Measurements from ENCODE around the gene FBXO5.
A peak's percentile ranks its signal among the peaks of the same experiment; 100 is the strongest.

FBXO5 gene

GRCh38 chr6:152957796-152958195 is 25.0 kb downstream of the FBXO5 start:
- Histone ChIP-seq H3K9me3 (peaks cover 5% of the 10 kb centered on the region), H3K27me3 (ENCODE audit: low read depth) (peaks cover 7% of the 10 kb centered on the region; the same call in 1 of the 2 replicates), H3K4me1 (no peaks in the 10 kb centered on the region), H3K4me3 (no peak overlapping the region), H3K36me3 (replicated peaks) (no peaks in the 10 kb centered on the region)
- DNase-seq (ENCODE audit: low spot score in 2 of 2): no peak
- in situ Hi-C loops (cut with MboI; ENCODE audit: low sequenced_read_pairs): loop anchor here (10.0 to 25.0 kb wide), 2 partner anchors 93 to 220 kb away; no protein-coding TSS in a partner anchor

GRCh38 chr6:152954443-152954842 is 28.4 kb downstream of the FBXO5 start:
- in situ Hi-C loops (cut with MboI; ENCODE audit: low sequenced_read_pairs): loop anchor here (10.0 to 25.0 kb wide), 2 partner anchors 90 to 217 kb away; no protein-coding TSS in a partner anchor
- H3K4me3 ChIP-seq: no peak overlapping the region
- no peak for DNase-seq (ENCODE audit: low spot score in 2 of 2)
- no peaks in the 10 kb centered on the region for H3K27me3 ChIP-seq (ENCODE audit: low read depth)
- peaks cover 5% of the 10 kb centered on the region for H3K9me3 ChIP-seq
- peaks cover 5% of the 10 kb centered on the region; the same call in 1 of the 2 replicates for H3K4me1 ChIP-seq
- H3K36me3 ChIP-seq (replicated peaks): no peaks in the 10 kb centered on the region

- peak in 1 of 2 experiments; percentile 40 for DNase-seq (ENCODE audit: low spot score in 2 of 2)
- H3K27me3 ChIP-seq (ENCODE audit: low read depth): no peaks in the 10 kb centered on the region
- in situ Hi-C loops (cut with MboI; ENCODE audit: low sequenced_read_pairs): loop anchor here (10.0 to 25.0 kb wide), 2 partner anchors 88 to 216 kb away; no protein-coding TSS in a partner anchor
These were observed 29.9 kb downstream of the FBXO5 start for GRCh38 chr6:152952866-152953509.

GRCh38 chr6:152952045-152952444 is 30.8 kb downstream of the FBXO5 start:
- in situ Hi-C loops (cut with MboI; ENCODE audit: low sequenced_read_pairs): loop anchor here (10.0 to 25.0 kb wide), 2 partner anchors 87 to 215 kb away; no protein-coding TSS in a partner anchor
- H3K36me3 ChIP-seq (replicated peaks): no peaks in the 10 kb centered on the region
- H3K9me3 ChIP-seq: peaks cover 5% of the 10 kb centered on the region
- no peak overlapping the region for H3K4me3 ChIP-seq
- peaks cover 2% of the 10 kb centered on the region; the same call in 1 of the 2 replicates for H3K27me3 ChIP-seq (ENCODE audit: low read depth)
- DNase-seq (ENCODE audit: low spot score in 2 of 2): no peak
- H3K4me1 ChIP-seq: peaks cover 5% of the 10 kb centered on the region; the same call in 1 of the 2 replicates

More at GRCh38 chr6:152952866-152953509, 29.9 kb downstream of the FBXO5 start:
- Histone ChIP-seq H3K9me3 (peaks cover 5% of the 10 kb centered on the region), H3K4me1 (peaks cover 5% of the 10 kb centered on the region; the same call in 1 of the 2 replicates), H3K4me3 (no peak overlapping the region), H3K36me3 (replicated peaks) (no peaks in the 10 kb centered on the region)

GRCh38 chr6:152950240-152950639 is 32.6 kb downstream of the FBXO5 start:
- no peak for DNase-seq (ENCODE audit: low spot score in 2 of 2)
- H3K4me1 ChIP-seq: peaks cover 5% of the 10 kb centered on the region; the same call in 1 of the 2 replicates
- H3K4me3 ChIP-seq: no peak overlapping the region
- in situ Hi-C loops (cut with MboI; ENCODE audit: low sequenced_read_pairs): loop anchor here (10.0 to 25.0 kb wide), 2 partner anchors 85 to 213 kb away; no protein-coding TSS in a partner anchor
- H3K9me3 ChIP-seq: no peaks in the 10 kb centered on the region
- H3K36me3 ChIP-seq (replicated peaks): no peaks in the 10 kb centered on the region
- peaks cover 2% of the 10 kb centered on the region for H3K27me3 ChIP-seq (ENCODE audit: low read depth)

- H3K4me3 ChIP-seq: no peak overlapping the region
- no peaks in the 10 kb centered on the region for H3K9me3 ChIP-seq
- H3K36me3 ChIP-seq (replicated peaks): no peaks in the 10 kb centered on the region
- peaks cover 5% of the 10 kb centered on the region; the same call in 1 of the 2 replicates for H3K4me1 ChIP-seq
- in situ Hi-C loops (cut with MboI; ENCODE audit: low sequenced_read_pairs): no loop called here
- DNase-seq (ENCODE audit: low spot score in 2 of 2): peak; percentile 30 to 62
- H3K27me3 ChIP-seq (ENCODE audit: low read depth): peaks cover 2% of the 10 kb centered on the region
These were observed 34.6 kb downstream of the FBXO5 start for GRCh38 chr6:152948150-152948768.

GRCh38 chr6:152946995-152947394 is 35.8 kb downstream of the FBXO5 start:
- Histone ChIP-seq H3K36me3 (replicated peaks) (no peaks in the 10 kb centered on the region), H3K9me3 (no peaks in the 10 kb centered on the region), H3K4me3 (no peak overlapping the region), H3K27me3 (ENCODE audit: low read depth) (peaks cover 8% of the 10 kb centered on the region), H3K4me1 (peaks cover 3% of the 10 kb centered on the region; the same call in 1 of the 2 replicates)
- no peak for DNase-seq (ENCODE audit: low spot score in 2 of 2)
- in situ Hi-C loops (cut with MboI; ENCODE audit: low sequenced_read_pairs): no loop called here

- no peaks in the 10 kb centered on the region for H3K4me1 ChIP-seq
- H3K4me3 ChIP-seq: no peak overlapping the region
- in situ Hi-C loops (cut with MboI; ENCODE audit: low sequenced_read_pairs): no loop called here
- H3K27me3 ChIP-seq (ENCODE audit: low read depth): peaks cover 12% of the 10 kb centered on the region
- H3K9me3 ChIP-seq: no peaks in the 10 kb centered on the region
- DNase-seq (ENCODE audit: low spot score in 2 of 2): no peak
- H3K36me3 ChIP-seq (replicated peaks): no peaks in the 10 kb centered on the region
These were observed 36.4 kb downstream of the FBXO5 start for GRCh38 chr6:152946484-152946883.

GRCh38 chr6:152943260-152943897 is 39.5 kb downstream of the FBXO5 start:
- no peak overlapping the region for H3K4me3 ChIP-seq
- H3K9me3 ChIP-seq: no peaks in the 10 kb centered on the region
- no peaks in the 10 kb centered on the region for H3K4me1 ChIP-seq
- peaks cover 15% of the 10 kb centered on the region for H3K27me3 ChIP-seq (ENCODE audit: low read depth)
- no peak for DNase-seq (ENCODE audit: low spot score in 2 of 2)
- no peaks in the 10 kb centered on the region for H3K36me3 ChIP-seq (replicated peaks)
- in situ Hi-C loops (cut with MboI; ENCODE audit: low sequenced_read_pairs): no loop called here

GRCh38 chr6:152942319-152942869 is 40.4 kb downstream of the FBXO5 start:
- Histone ChIP-seq H3K9me3 (no peaks in the 10 kb centered on the region), H3K4me3 (no peak overlapping the region), H3K27me3 (ENCODE audit: low read depth) (peaks cover 13% of the 10 kb centered on the region), H3K4me1 (no peaks in the 10 kb centered on the region), H3K36me3 (replicated peaks) (no peaks in the 10 kb centered on the region)
- no peak for DNase-seq (ENCODE audit: low spot score in 2 of 2)
- in situ Hi-C loops (cut with MboI; ENCODE audit: low sequenced_read_pairs): no loop called here

- Histone ChIP-seq H3K4me3 (no peak overlapping the region), H3K9me3 (no peaks in the 10 kb centered on the region), H3K27me3 (ENCODE audit: low read depth) (peaks cover 13% of the 10 kb centered on the region), H3K4me1 (no peaks in the 10 kb centered on the region), H3K36me3 (replicated peaks) (no peaks in the 10 kb centered on the region)
- DNase-seq (ENCODE audit: low spot score in 2 of 2): no peak
- in situ Hi-C loops (cut with MboI; ENCODE audit: low sequenced_read_pairs): no loop called here
These were observed 41.1 kb downstream of the FBXO5 start for GRCh38 chr6:152941746-152942145.

GRCh38 chr6:152932865-152933264 is 50.0 kb downstream of the FBXO5 start:
- in situ Hi-C loops (cut with MboI; ENCODE audit: low sequenced_read_pairs): no loop called here
- no peak overlapping the region for H3K4me3 ChIP-seq
- 0 out of 2 replicates have a peak, but pooled peaks cover 8% of the 10 kb centered on the region for H3K27me3 ChIP-seq (ENCODE audit: low read depth)
- DNase-seq (ENCODE audit: low spot score in 2 of 2): no peak
- H3K4me1 ChIP-seq: no peaks in the 10 kb centered on the region
- no peaks in the 10 kb centered on the region for H3K36me3 ChIP-seq (replicated peaks)
- H3K9me3 ChIP-seq: no peaks in the 10 kb centered on the region

- H3K4me1 ChIP-seq: peaks cover 7% of the 10 kb centered on the region
- no peaks in the 10 kb centered on the region for H3K27me3 ChIP-seq (ENCODE audit: low read depth)
- H3K36me3 ChIP-seq (replicated peaks): no peaks in the 10 kb centered on the region
- in situ Hi-C loops (cut with MboI; ENCODE audit: low sequenced_read_pairs): no loop called here
- H3K9me3 ChIP-seq: no peaks in the 10 kb centered on the region
- H3K4me3 ChIP-seq: no peak overlapping the region
- DNase-seq (ENCODE audit: low spot score in 2 of 2): no peak
These were observed 60.1 kb downstream of the FBXO5 start for GRCh38 chr6:152922706-152923105.
